Neutrophil (primary cell): ENCODE data around the gene MACROD1.
A peak's percentile ranks its signal among the peaks of the same experiment; 100 is the strongest.

ENCODE experiments used
- H3K27ac ChIP-seq: fragments of 200-600 bp; sonication (generic); 2 replicates; pipeline ENCODE4 v1.5.1; 2016; ENCODE audit warnings: mild to moderate bottlenecking, moderate library complexity
- H3K27me3 ChIP-seq: fragments of 200-600 bp; sonication (generic); 2 replicates; pipeline ENCODE4 v1.6.0; 2016; ENCODE audit warnings: mild to moderate bottlenecking
- H3K36me3 ChIP-seq: fragments of 200-600 bp; sonication (generic); 2 replicates; pipeline ENCODE4 v1.5.1; 2017
- H3K4me1 ChIP-seq, 2 experiments: fragments of 200-600 bp in 1 of 2; sonication (generic) in 1 of 2; 1 replicate in 1 of 2; 2 replicates in 1 of 2; pipeline versions ENCODE4 v1.5.1 to v1.6.1; 2013 to 2016; ENCODE audit warnings: low read depth in 1 of 2, low read length in 1 of 2, mild to moderate bottlenecking in 1 of 2, moderate library complexity in 1 of 2; ENCODE audit not compliant: control insufficient read depth in 1 of 2, insufficient read depth in 1 of 2
- H3K4me3 ChIP-seq, 2 experiments: fragments of 200-600 bp in 1 of 2; sonication (generic) in 1 of 2; 1 replicate in 1 of 2; 2 replicates in 1 of 2; pipeline ENCODE4 v1.5.1; 2013 to 2016; ENCODE audit warnings: low read depth in 1 of 2, low read length in 1 of 2, mild to moderate bottlenecking in 1 of 2, moderate library complexity in 1 of 2
- H3K9me3 ChIP-seq: fragments of 200-600 bp; sonication (generic); 2 replicates; pipeline ENCODE4 v1.5.1; 2016
- TF ChIP-seq, protein P1 (sequence below): fragments of 200-600 bp; sonication (generic); IDR thresholded peaks from 2 replicates; pipeline ENCODE4 v1.5.1; 2016; ENCODE audit warnings: antibody characterized with exemption

MACROD1 gene

DNA sequence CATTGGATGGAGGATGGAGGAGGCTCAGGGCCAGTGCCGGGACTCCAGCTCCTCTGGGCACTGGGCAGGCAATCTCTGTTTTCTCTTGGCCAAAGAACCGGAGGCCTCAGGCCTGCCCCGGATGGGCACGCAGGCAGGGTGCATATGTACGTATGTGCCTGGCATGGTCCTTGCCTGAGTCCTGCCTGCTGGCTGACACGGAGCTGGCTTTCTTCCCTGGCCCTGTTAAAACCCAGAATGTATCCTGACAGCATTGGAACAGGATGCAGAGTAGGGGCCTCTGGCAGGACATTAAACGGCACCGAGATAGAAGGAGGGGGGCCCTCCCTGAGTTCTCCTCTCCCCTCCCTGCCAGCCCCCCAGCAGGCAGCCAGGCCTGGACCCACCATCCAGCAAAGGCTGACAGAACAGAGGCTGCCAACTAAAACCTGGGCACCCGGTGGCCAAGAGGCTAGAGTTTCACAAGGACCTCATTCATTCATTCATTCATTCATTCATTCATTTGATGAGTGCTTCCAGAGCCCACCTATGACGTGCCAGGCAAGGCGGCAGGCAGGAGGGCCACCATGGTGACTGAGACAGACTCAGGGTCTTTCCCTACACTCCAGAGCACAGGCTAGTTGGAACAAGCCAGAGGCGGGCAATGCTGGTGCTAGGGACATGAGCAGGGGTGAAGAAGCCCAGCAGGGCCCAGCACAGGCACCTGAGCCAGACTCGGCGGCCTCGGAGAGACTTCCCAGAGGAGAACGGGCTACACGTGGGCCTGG, 101.4 kb downstream of the MACROD1 start:
- Histone ChIP-seq H3K4me3 (no peak overlapping the region), H3K27ac (no peak overlapping the region), H3K36me3 (no peaks in the 10 kb centered on the region), H3K27me3 (peaks cover 47% of the 10 kb centered on the region), H3K4me1 (peaks cover 10 to 12% of the 10 kb centered on the region in 2 experiments), H3K9me3 (no peaks in the 10 kb centered on the region)
- TF ChIP-seq, protein P1, sequence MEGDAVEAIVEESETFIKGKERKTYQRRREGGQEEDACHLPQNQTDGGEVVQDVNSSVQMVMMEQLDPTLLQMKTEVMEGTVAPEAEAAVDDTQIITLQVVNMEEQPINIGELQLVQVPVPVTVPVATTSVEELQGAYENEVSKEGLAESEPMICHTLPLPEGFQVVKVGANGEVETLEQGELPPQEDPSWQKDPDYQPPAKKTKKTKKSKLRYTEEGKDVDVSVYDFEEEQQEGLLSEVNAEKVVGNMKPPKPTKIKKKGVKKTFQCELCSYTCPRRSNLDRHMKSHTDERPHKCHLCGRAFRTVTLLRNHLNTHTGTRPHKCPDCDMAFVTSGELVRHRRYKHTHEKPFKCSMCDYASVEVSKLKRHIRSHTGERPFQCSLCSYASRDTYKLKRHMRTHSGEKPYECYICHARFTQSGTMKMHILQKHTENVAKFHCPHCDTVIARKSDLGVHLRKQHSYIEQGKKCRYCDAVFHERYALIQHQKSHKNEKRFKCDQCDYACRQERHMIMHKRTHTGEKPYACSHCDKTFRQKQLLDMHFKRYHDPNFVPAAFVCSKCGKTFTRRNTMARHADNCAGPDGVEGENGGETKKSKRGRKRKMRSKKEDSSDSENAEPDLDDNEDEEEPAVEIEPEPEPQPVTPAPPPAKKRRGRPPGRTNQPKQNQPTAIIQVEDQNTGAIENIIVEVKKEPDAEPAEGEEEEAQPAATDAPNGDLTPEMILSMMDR: no peak

DNA sequence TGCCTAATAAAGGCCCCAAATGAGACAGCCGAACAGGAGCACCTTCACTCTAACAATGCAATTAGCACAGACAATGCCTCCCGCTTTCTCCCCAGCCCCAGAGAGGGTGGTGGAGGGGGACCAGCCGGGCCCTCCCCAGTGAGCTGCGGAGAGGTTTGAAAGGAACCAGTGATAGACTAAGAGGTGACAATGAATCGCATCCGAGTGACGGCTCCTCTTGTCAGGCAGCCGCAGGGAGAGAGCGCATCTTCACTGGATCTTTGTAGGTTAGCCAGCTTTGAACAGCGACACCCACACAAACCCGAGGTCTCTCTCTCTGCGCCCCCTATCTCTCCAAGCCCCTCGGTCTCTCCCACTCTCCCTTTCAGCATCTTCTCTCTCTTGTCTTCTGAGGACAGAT, 102.1 kb downstream of the MACROD1 start:
- H3K36me3 ChIP-seq: no peaks in the 10 kb centered on the region
- no peak overlapping the region for H3K4me3 ChIP-seq
- no peak overlapping the region for H3K27ac ChIP-seq
- peaks cover 10 to 12% of the 10 kb centered on the region in 2 experiments for H3K4me1 ChIP-seq
- TF ChIP-seq, protein P1: no peak
- peaks cover 55% of the 10 kb centered on the region for H3K27me3 ChIP-seq
- no peaks in the 10 kb centered on the region for H3K9me3 ChIP-seq

DNA sequence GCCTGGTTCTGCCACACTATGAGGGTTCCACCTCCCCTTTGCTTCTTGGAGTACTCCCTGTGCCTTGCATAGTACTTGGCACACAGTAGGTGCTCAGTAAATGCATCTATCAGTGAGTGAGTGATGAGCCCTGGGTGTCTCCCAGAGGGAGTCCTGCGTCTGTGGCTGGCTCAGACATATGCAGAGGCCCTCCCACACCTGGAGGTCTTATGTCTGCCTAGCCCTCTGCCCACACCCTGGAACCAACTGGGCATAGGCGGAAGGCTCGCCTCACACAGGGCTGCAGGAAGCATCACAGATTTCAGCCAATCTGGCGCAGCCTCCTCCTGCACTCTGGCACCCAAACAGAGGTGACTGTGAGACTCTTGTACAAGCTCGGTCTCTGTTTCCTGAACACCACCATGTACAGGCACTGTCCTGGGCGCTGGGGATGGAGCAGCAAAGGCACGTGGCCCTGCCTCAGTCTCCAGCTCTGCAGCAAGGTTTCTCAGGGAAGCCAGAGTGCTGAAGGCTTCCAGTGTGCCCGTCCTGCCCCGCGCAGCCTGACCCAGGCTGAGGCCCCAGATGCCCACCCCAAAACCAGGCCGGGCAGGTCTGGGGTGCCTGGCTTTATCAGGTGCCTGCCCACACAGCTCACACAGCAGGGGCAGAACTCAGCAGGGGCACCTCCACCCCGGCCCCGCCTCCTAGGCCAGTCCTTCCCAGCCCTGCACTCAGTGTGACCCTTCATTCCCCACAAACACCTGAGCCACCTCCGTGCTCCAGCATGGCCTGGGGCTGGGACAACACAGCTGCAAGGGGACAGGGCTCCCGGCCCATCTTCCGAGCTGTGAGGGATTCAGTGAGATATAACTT, 103.5 kb downstream of the MACROD1 start:
- Histone ChIP-seq H3K27me3 (peaks cover 64% of the 10 kb centered on the region), H3K4me3 (no peak overlapping the region), H3K4me1 (peaks cover 10 to 12% of the 10 kb centered on the region in 2 experiments), H3K9me3 (no peaks in the 10 kb centered on the region), H3K27ac (no peak overlapping the region), H3K36me3 (no peaks in the 10 kb centered on the region)
- TF ChIP-seq, protein P1: no peak

DNA sequence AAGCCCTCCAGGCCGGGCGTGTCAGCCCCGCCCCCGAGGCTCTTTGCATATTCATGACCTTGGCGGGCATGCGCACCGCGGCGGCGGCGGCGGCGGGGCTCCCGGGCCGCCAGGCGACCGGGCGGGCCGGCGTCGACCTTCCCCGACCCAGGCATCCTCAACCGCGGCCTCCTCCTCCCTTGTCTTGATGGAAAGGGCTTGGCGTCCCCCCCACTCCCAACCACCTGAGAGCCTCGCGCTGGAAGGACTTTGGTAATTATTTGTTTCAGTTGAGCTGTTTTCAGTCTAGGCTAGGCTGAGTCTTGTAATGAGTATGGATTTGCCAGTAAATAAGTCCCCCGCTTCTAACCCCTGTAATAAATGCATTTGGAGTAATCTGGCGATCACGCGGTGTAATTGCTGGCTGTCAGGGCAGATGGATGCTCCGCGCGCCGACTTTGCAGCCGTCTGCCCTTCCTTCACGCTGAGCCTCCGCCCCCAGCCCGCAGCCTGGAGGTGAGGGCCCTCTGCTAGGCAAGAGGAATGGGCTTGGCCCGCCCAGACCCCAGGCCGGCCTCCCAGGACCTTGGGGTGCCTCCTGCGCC, 105.0 kb downstream of the MACROD1 start:
- no peak overlapping the region for H3K27ac ChIP-seq
- peaks cover 61% of the 10 kb centered on the region for H3K27me3 ChIP-seq
- peak overlapping the region; percentile 24 to 31 for H3K4me3 ChIP-seq
- H3K36me3 ChIP-seq: no peaks in the 10 kb centered on the region
- H3K9me3 ChIP-seq: no peaks in the 10 kb centered on the region
- H3K4me1 ChIP-seq: peaks cover 10 to 12% of the 10 kb centered on the region in 2 experiments
- TF ChIP-seq, protein P1: no peak

DNA sequence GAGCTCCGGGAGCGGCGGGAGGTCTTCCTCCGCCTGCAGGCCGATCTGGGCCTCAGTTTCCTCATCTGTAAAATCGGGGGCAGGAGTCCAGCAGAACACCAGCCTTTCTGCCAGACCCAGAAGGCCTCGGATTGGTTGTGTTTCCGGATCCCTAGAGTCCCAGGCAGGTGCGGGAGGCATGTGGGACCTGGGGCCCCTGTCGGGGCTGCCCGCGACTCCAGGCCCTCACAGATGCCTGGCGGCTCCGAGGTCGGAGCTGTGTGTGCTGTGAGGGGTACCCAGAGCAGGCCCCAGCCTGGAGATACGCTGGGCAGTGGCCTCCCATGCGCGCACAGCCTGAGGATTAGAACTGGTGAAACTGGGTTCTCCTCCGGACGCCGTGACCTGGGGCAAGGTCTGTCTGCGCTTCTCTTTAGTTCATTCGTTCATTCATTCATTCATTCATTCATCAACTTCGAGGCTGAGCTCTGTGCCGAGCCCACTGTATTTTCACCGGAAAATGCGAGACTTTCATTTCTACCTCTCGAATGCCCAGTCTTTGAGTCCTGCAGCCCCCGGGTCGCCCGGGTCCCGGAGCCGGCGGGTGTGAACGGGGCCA, 105.6 kb downstream of the MACROD1 start:
- peaks cover 10 to 12% of the 10 kb centered on the region in 2 experiments for H3K4me1 ChIP-seq
- no peak overlapping the region for H3K27ac ChIP-seq
- no peaks in the 10 kb centered on the region for H3K36me3 ChIP-seq
- TF ChIP-seq, protein P1: no peak
- H3K27me3 ChIP-seq: peaks cover 61% of the 10 kb centered on the region
- no peaks in the 10 kb centered on the region for H3K9me3 ChIP-seq
- H3K4me3 ChIP-seq: peak overlapping the region; percentile 24 to 31
